Muscle layer of duodenum (tissue), 2 donors: ENCODE results near the gene SCN3B.
"Not testable (repeated sequence)": the region's sequence is repeated elsewhere in the genome, so short reads cannot be mapped to it uniquely, and the experiment has no call there.

ENCODE experiments used
- H3K27ac ChIP-seq: one replicate; pipeline ENCODE4 v1.7.0; 2013; ENCODE audit warnings: mild to moderate bottlenecking, low read length
- H3K27me3 ChIP-seq: one replicate; pipeline ENCODE4 v1.7.0; 2013; ENCODE audit warnings: low read depth, mild to moderate bottlenecking, control low read depth, low read length
- H3K36me3 ChIP-seq, 2 donors: one replicate each; pipeline ENCODE4 v1.7.0; 2013; ENCODE audit warnings: low read length in 2 of 2, control low read depth in 1 of 2, mild to moderate bottlenecking in 1 of 2; ENCODE audit not compliant: insufficient read depth in 2 of 2, control insufficient read depth in 1 of 2
- H3K4me1 ChIP-seq, 2 donors: one replicate each; pipeline ENCODE4 v1.7.0; 2013; ENCODE audit warnings: low read length in 2 of 2, mild to moderate bottlenecking in 2 of 2, control low read depth in 1 of 2, moderate library complexity in 1 of 2; ENCODE audit not compliant: insufficient read depth in 2 of 2, control insufficient read depth in 1 of 2
- H3K4me3 ChIP-seq, 2 donors: one replicate each; pipeline ENCODE4 v1.7.0; 2013; ENCODE audit warnings: low read length in 2 of 2, low read depth in 1 of 2, mild to moderate bottlenecking in 1 of 2
- H3K9me3 ChIP-seq, 2 donors: one replicate each; pipeline ENCODE4 v1.7.0; 2013; ENCODE audit warnings: low read length in 2 of 2, control low read depth in 1 of 2, mild to moderate bottlenecking in 1 of 2; ENCODE audit not compliant: control insufficient read depth in 1 of 2
- donor health status: healthy.

The SCN3B gene

DNA sequence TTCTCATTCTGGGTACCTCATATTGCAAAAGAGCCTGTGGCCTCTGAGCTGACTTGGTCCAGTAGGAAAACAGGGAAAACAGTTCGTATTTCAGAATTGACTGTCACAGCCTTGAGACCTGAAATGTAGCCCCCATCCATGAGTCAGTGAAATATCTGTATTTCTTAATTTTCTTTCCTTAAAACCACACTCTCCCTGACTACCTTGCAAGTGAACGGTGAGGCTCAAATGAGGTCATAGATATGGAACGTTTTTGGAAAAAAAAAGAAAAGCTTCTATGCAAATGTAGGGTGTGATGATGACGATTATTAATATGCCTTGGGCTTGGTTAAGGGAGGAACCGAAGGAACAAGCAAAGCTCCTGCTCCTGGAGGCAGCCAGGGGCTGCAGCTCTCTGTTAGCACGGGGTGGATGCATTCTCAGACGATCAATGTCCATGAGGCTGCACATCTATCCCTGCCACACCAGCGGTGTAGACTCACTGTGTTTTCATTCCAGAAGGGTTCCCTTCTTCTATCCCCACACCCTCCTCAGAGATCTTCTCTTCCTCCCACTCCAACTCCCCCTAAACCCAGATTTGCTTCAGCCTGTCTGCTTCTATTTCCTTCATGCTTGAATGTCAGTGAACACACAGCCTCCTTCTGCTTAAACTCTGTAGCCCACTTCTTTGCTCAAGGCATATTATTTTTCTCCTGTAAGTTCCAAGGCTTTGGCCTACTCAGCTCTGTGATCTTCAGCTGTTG, 29.2 kb upstream of the SCN3B start:
- Histone ChIP-seq H3K27me3 (no peaks in the 10 kb centered on the region), H3K4me1 (no peaks in the 10 kb centered on the region), H3K4me3 (no peak overlapping the region), H3K36me3 (no peaks in the 10 kb centered on the region), H3K9me3 (no peaks in the 10 kb centered on the region), H3K27ac (no peak overlapping the region)

GRCh38 chr11:123682696-123683410, 28.4 kb upstream of the SCN3B start:
- Histone ChIP-seq H3K4me1 (no peaks in the 10 kb centered on the region), H3K36me3 (no peaks in the 10 kb centered on the region), H3K4me3 (no peak overlapping the region), H3K9me3 (no peaks in the 10 kb centered on the region), H3K27ac (no peak overlapping the region), H3K27me3 (no peaks in the 10 kb centered on the region)

DNA sequence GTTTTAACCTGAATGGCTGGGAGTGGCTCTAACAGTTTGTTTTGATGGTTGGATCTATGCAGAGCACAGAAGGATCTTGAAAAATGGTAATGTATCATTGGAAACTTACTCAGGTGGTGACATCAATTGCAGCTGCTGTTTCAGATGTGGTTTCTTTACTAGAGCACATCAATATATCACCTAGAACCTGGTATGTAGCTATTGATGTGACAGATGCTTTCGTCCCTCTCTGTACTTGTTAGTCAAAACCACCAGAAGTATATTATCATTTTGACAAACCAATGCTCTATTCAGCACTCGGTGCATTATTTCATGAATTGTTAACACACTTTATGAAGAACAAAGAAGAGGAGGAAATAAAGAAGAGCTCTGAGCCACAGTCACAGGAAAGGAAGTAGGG, 26.6 kb upstream of the SCN3B start:
- no peak overlapping the region for H3K27ac ChIP-seq
- no peaks in the 10 kb centered on the region for H3K4me1 ChIP-seq
- no peak overlapping the region for H3K4me3 ChIP-seq
- H3K9me3 ChIP-seq: no peaks in the 10 kb centered on the region
- no peaks in the 10 kb centered on the region for H3K36me3 ChIP-seq
- H3K27me3 ChIP-seq: no peaks in the 10 kb centered on the region

GRCh38 chr11:123678246-123678645, 23.8 kb upstream of the SCN3B start:
- Histone ChIP-seq H3K9me3 (no peaks in the 10 kb centered on the region), H3K4me3 (no peak overlapping the region), H3K27me3 (no peaks in the 10 kb centered on the region), H3K4me1 (no peaks in the 10 kb centered on the region), H3K27ac (no peak overlapping the region), H3K36me3 (no peaks in the 10 kb centered on the region)

DNA sequence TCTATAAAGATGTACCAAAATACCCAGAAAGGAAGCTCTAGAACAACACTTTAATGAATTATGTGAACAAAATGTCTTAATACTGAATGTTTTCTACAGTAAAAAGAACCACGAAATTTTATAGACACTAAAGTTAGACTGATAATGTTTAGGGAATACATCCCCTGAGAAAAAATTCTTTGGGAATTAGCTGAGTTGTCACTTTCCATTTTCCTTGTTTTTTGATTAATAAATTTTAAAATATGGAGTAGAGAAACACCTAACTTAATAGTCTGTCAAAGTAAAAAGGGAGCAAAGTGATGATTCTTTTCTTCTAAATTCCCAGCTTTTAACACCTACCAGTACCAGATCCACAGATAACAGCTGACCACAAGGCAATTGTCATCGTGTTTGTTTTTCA, 23.1 kb upstream of the SCN3B start:
- H3K4me1 ChIP-seq: no peaks in the 10 kb centered on the region
- H3K36me3 ChIP-seq: no peaks in the 10 kb centered on the region
- H3K4me3 ChIP-seq: no peak overlapping the region
- no peak overlapping the region for H3K27ac ChIP-seq
- H3K27me3 ChIP-seq: no peaks in the 10 kb centered on the region
- no peaks in the 10 kb centered on the region for H3K9me3 ChIP-seq

- no peaks in the 10 kb centered on the region for H3K27me3 ChIP-seq
- no peaks in the 10 kb centered on the region for H3K9me3 ChIP-seq
- H3K27ac ChIP-seq: no peak overlapping the region
- H3K36me3 ChIP-seq: no peaks in the 10 kb centered on the region
- H3K4me1 ChIP-seq: no peaks in the 10 kb centered on the region
- H3K4me3 ChIP-seq: no peak overlapping the region
Measured at GRCh38 chr11:123674297-123674696, 19.9 kb upstream of the SCN3B start.

DNA sequence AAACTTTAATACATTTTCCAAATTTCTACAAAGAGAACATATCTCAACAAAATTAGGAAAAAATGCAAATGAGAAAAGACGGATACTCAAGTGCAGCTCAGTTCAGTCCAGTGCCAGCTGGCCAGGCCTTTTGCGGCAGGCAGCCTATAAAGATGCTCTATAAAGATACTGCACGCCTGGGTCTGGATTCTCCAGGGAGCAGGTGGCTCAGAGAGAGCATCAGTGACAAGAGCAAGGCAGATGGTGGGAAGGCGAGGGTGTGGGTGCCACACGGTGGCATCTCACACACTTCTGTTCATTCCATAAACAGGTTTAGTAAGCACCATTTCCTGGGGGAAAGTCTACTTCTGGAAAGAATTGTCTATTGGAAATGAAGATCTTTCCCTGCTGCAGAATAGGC, 18.1 kb upstream of the SCN3B start:
- Histone ChIP-seq H3K4me1 (no peaks in the 10 kb centered on the region), H3K27me3 (no peaks in the 10 kb centered on the region), H3K27ac (no peak overlapping the region), H3K36me3 (no peaks in the 10 kb centered on the region), H3K4me3 (no peak overlapping the region), H3K9me3 (no peaks in the 10 kb centered on the region)

GRCh38 chr11:123671534-123671933, 17.1 kb upstream of the SCN3B start:
- H3K4me3 ChIP-seq: no peak overlapping the region
- no peak overlapping the region for H3K27ac ChIP-seq
- H3K4me1 ChIP-seq: no peaks in the 10 kb centered on the region
- no peaks in the 10 kb centered on the region for H3K36me3 ChIP-seq
- no peaks in the 10 kb centered on the region for H3K27me3 ChIP-seq
- H3K9me3 ChIP-seq: no peaks in the 10 kb centered on the region

GRCh38 chr11:123670081-123670480, 15.7 kb upstream of the SCN3B start:
- Histone ChIP-seq H3K4me3 (no peak overlapping the region), H3K4me1 (no peaks in the 10 kb centered on the region), H3K36me3 (no peaks in the 10 kb centered on the region), H3K27ac (no peak overlapping the region), H3K9me3 (no peaks in the 10 kb centered on the region), H3K27me3 (no peaks in the 10 kb centered on the region)

- Histone ChIP-seq H3K4me1 (no peaks in the 10 kb centered on the region), H3K9me3 (no peaks in the 10 kb centered on the region), H3K27me3 (no peaks in the 10 kb centered on the region), H3K27ac (no peak overlapping the region), H3K36me3 (no peaks in the 10 kb centered on the region), H3K4me3 (no peak overlapping the region)
Measured at GRCh38 chr11:123665306-123665705, 10.9 kb upstream of the SCN3B start.

- H3K9me3 ChIP-seq, H3K27me3 ChIP-seq, H3K27ac ChIP-seq, H3K4me3 ChIP-seq, H3K4me1 ChIP-seq, H3K36me3 ChIP-seq: not testable (repeated sequence)
Measured at GRCh38 chr11:123659965-123660364, 5.5 kb upstream of the SCN3B start.

- no peaks in the 10 kb centered on the region for H3K9me3 ChIP-seq
- H3K36me3 ChIP-seq: no peaks in the 10 kb centered on the region
- H3K27ac ChIP-seq: no peak overlapping the region
Measured at GRCh38 chr11:123659311-123659710, 4.9 kb upstream of the SCN3B start.

More at GRCh38 chr11:123659311-123659710, 4.9 kb upstream of the SCN3B start:
- Histone ChIP-seq H3K27me3 (no peaks in the 10 kb centered on the region), H3K4me1 (peaks cover 0 to 4% of the 10 kb centered on the region in 2 donors), H3K4me3 (no peak overlapping the region)
